H7 (cell line): ENCODE measurements around the gene PYGM. TPM values are rescaled to one million over a fixed set of nuclear protein-coding genes. Genes with fewer than 3 reads are reported as not detected.

Experiments
- DNase-seq: peaks from one replicate; pipeline ENCODE4 v3.0.0; 2012
- H3K27me3 ChIP-seq: 2 replicates; pipeline ENCODE4 v1.6.0; 2011; ENCODE audit warnings: mild to moderate bottlenecking, low read length; ENCODE audit not compliant: control insufficient read depth, insufficient read depth
- H3K36me3 ChIP-seq: replicated peaks from 2 replicates; pipeline ENCODE4 v1.5.1; 2011; ENCODE audit warnings: low read length; ENCODE audit not compliant: control insufficient read depth, insufficient read depth
- H3K4me3 ChIP-seq: 2 replicates; pipeline ENCODE4 v1.5.1; 2011; ENCODE audit warnings: low read depth, mild to moderate bottlenecking, control low read depth, low read length, moderate library complexity; ENCODE audit not compliant: insufficient read depth
- total RNA-seq: library from RNA; depleted of rRNA; stranded (reverse); fragments of >200 nt; shearing (Covaris generic); gene quantifications from 2 replicates; pipeline ENCODE4 v1.2.3, GENCODE V29; 2014

The PYGM gene
- total RNA-seq, 1 experiment from 2014 or later: 2.9 TPM

DNA sequence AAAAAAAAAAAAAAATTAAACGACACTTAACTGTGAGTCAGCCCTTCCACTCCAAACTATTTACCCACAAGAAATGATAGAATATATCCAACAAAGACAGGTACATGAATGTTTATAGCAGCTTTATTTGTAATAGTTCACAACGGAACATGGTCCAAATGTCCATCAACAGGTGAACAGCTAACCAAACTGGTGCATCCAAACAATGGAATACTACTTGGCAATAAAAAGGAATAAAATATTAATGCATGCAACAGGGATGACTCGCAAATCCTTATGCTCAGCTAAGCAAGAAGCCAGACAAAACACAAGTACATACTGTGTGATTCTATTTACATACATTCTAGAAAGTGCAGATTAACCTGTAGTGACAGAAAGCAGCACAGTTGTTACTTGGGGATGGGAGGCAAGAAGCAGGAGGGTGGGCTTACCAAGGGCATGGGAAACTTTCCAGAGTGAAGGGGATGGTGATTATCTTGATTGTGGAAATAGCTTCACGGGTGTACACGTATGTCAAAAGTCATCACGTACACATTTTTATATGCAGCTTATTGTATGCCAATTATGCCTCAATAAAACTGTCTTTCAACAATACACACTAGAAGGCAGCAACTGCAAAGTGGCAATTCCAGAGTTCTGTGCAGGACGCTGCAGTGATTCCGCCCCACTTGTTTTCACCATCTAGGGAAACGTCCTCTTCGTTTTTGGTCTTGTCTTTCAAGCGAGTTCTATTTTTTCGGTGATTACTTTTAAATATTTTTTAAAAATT, 25.2 kb upstream of the PYGM start:
- no peak for DNase-seq
- no peaks in the 10 kb centered on the region; the same call in 1 of the 2 replicates for H3K36me3 ChIP-seq
- no peak overlapping the region for H3K4me3 ChIP-seq
- H3K27me3 ChIP-seq: no peaks in the 10 kb centered on the region

DNA sequence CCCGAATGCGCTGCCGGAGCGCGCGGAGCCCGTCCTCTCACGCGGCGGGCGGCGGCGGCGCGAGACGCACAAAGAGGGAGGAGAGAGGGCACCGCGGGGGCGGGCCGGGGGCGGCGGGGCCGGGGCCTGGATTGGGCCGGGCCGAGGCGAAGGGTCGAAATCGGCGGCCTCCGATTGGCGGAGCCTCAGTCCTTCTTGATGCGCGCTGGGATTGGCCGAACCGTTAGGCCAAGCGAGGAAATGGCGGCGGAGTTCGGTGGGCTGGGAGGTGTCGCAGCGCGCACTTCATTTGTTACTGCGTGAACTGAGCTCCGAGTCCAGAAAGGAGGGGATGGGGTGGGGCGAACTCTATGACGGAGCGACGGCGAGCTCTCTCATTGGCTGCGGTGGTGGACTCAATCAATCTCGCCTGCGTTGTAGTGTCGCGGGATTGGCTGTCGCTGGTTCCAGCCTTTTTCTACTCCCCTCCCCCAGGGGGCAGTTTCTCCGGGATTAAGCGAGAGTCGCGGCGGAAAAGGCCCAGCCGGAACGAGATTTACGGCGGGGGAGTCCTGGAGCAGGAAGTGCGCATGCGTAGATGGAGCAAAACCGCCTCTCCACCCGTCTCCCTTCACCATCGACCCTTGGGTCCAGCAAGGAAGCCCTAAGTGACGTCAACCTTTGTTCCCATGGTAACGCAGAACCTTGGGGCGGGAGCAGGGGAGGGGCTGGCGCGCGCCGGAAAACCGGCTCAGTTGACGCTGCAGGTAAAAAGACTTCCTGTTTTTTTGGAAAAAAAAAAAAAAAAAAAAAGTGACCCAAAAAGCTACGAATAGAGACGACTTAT, 18.9 kb upstream of the PYGM start, which contains the start of gene SF1:
TSS of gene SF1 (minus strand) at position 70 of the 826 bp plus-strand sequence. CDS start 150 bp downstream, outside the sequence.
- Histone ChIP-seq H3K27me3 (no peaks in the 10 kb centered on the region), H3K36me3 (peaks cover 29% of the 10 kb centered on the region), H3K4me3 (peak within 1 kb of the TSS; percentile 91)
- DNase-seq: peak; percentile 98

DNA sequence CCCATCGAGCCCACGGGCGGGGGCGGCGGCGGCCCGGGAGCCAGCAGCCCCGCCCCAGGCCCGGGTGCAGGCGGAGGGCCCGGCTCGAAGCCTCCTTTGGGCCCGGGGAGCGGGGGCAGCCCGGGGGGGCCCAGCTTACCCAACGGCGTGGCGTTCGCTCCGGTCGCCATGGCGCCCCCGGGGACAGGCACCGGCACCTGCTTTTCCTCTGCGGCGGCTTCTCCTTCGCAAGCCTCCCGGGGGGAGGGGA, 18.4 kb upstream of the PYGM start:
- Histone ChIP-seq H3K4me3 (peak overlapping the region; percentile 91), H3K36me3 (peaks cover 34% of the 10 kb centered on the region), H3K27me3 (no peaks in the 10 kb centered on the region)
- DNase-seq: no peak

DNA sequence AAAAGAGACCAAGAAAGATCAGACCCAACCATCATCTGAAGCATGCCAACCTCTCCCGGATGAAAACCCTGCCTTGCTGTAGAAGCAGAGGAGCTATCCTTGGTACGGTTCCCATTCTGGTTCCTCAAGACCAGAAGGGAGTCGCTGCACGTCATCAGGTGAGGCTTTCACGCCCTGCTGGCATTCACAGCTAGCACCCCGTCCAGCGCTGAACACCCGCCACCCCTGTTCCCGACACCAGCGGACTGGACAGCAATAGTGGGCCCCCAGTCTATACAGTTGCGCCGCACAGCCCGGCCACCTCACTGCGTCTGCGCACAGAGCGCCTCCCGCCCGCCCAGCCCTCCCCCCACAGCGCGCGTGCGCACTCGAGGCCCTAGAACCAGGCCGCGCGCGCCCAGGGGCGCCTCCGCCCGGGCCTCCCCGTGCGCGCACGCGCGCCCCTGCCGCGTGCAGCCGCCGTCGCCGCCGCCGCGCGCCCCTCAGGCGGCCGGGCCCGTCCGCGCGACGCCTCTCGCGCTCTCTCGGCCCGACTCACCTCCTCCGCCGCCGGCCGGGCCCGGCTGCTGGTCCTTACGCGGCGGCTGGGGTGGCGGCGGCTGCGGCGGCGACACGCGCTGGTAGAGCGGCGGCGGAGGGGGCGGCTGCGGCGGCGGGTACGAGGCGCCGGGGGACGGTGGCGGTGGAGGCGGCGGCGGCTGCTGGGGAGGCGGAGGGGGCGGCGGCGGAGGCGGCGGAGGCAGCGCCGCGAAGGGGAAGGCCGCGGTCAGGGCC, 17.9 kb upstream of the PYGM start:
- H3K4me3 ChIP-seq: peak overlapping the region; percentile 91
- peaks cover 39% of the 10 kb centered on the region for H3K36me3 ChIP-seq
- no peaks in the 10 kb centered on the region for H3K27me3 ChIP-seq
- peak; percentile 98 for DNase-seq

DNA sequence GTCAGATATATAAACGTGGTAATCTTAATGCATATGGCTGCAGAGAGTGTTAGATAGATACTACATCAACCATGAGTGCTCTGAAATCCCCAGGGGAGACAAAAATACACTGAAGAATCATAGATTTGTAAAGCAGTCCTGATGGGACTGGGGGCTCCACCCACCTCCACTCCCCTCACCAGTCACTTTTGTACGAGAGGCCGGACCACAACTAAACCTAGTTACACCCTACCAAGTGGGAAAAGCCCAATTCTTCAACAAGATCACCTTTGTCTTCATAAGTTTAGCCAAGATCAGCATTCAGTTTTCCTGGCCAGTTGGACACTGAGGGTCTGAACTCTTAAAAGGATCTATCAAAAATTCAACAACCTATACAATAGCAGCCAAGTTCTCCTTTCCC, 17.1 kb upstream of the PYGM start:
- DNase-seq: no peak
- no peaks in the 10 kb centered on the region for H3K27me3 ChIP-seq
- peak overlapping the region; percentile 91 for H3K4me3 ChIP-seq
- peaks cover 44% of the 10 kb centered on the region for H3K36me3 ChIP-seq

DNA sequence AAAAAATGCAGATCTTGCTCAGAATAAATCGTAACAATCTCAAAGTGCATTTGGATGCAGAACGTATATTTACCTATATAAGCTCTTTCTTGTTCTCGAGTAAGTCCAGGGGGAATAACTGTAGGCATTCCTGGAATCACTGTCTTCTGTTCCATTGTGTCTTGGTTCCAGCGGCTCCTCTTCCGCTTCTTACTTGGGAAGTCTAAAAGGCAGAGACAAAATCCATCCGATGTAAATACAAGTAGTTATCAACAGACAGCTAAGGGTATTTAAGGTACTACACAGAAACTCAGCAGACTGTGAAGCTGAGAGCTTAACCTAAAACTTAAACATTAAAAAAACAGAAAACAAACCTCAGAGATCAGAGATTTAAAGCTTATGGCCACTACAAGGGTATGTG, 16.7 kb upstream of the PYGM start:
- no peak overlapping the region for H3K4me3 ChIP-seq
- DNase-seq: no peak
- H3K27me3 ChIP-seq: no peaks in the 10 kb centered on the region
- H3K36me3 ChIP-seq: peaks cover 47% of the 10 kb centered on the region

DNA sequence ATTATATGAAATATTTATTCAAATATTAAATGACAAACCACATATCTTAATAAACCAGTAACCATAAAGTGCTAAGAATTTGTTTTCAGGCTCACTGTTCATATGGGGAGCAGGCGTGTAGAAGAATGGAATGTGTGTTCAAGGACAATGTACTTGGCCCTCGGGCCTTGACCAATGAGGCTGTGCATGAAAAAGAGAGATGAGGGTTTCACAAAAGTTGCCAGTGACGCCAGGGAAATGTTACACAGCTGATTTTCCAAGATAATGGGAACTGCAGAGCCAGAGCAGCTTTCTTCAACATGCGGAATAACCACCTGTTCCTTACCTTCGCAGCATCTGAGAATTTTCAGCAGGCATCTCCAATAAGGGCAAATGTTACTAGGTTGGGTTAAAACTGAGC, 14.4 kb upstream of the PYGM start:
- Histone ChIP-seq H3K27me3 (no peaks in the 10 kb centered on the region), H3K36me3 (peaks cover 70% of the 10 kb centered on the region), H3K4me3 (no peak overlapping the region)
- no peak for DNase-seq

DNA sequence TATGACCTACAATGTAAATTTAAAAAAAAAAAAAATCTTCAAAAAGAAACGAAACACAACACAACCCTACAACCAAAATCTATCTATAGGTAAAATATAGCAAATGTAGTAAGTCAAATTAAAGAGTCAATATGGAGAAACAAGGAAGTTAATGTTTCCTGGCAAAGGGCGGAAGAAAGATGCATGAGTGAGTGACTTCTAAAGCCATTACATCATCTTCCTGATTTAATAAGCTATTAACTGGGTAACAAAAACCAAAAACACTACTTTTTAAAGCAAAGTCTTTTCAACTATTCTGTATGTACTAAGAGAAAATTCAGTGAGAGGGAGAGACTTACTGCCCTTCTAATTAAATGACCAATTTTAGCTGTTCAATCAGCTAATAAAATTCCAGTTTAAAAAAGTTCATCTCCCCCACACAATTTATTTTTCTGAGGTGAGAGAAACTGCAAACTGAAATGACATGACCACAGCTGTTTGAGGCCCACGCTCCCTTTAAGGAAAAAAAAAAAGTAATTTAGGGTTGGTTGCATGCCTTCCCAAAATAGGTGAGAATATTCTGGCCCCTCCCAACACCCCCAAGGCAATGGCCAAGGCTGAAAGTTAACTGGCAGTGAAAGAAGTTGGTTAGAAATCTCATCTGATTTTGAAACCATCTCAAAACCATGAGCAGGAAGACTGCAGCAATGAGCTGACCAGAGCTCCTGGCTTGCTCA, 12.7 kb upstream of the PYGM start:
- no peaks in the 10 kb centered on the region for H3K27me3 ChIP-seq
- no peak overlapping the region for H3K4me3 ChIP-seq
- no peak for DNase-seq
- peaks cover 86% of the 10 kb centered on the region for H3K36me3 ChIP-seq

DNA sequence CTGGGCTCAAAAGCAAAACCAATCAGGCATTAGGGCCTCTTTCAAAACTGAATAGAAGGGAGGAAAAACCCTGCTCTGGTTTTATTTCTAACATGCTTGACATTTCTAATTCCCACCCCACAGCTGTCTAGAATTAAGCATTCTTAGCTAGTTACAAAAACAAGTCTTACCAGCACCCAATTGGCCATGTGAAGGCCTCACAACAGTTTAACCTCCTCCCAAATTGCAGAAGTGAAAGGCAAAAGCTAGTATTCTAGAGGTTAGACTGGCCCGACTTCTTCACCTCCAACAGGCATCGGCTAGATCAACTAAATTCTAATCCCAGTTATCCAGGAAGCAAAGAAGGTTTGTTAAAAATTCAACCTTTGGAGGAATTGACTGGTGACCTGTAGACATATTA, 12.1 kb upstream of the PYGM start:
- no peak for DNase-seq
- Histone ChIP-seq H3K4me3 (no peak overlapping the region), H3K27me3 (no peaks in the 10 kb centered on the region), H3K36me3 (peaks cover 89% of the 10 kb centered on the region)

DNA sequence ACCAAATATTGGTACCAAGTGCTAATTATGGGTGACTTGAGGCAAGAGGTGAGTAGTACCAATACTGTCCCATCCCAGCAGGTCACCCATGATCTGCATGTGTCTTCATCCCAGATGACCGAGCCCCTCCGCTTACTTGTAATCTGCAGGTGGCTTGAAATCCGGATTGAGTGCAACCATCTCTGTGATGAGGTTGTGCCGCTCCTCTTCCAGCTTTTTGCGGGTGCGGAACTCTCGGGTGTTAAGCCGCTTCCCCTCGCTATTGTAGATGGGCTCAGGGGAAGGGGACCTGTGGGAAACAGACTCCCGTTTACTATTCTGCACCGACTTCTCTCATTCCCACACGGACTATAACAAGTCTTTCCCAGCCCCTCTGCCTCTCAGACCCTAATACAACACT, 10.3 kb upstream of the PYGM start:
- no peak overlapping the region for H3K4me3 ChIP-seq
- peaks cover 79% of the 10 kb centered on the region for H3K36me3 ChIP-seq
- DNase-seq: no peak
- H3K27me3 ChIP-seq: no peaks in the 10 kb centered on the region

DNA sequence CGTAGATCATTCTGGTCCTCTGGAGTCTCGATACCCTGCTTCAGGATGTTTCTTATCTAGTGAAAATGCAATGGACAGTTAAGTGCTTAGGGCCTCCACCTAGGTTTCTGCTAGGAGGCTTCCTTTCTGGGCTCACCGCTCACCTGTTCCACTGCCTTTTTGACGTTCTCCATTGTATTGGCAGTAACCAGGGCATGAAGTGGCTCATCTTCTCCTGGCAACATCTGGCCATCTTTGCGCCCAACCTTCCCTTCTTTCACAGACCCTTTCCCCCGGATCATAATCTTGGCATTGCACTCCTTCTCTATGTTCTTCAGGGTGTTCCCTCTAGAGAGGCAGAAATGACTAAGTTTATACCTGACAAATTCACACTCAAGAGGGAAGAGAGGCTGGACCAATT, 9.5 kb upstream of the PYGM start:
- no peak overlapping the region for H3K4me3 ChIP-seq
- H3K27me3 ChIP-seq: no peaks in the 10 kb centered on the region
- no peak for DNase-seq
- peaks cover 81% of the 10 kb centered on the region for H3K36me3 ChIP-seq

DNA sequence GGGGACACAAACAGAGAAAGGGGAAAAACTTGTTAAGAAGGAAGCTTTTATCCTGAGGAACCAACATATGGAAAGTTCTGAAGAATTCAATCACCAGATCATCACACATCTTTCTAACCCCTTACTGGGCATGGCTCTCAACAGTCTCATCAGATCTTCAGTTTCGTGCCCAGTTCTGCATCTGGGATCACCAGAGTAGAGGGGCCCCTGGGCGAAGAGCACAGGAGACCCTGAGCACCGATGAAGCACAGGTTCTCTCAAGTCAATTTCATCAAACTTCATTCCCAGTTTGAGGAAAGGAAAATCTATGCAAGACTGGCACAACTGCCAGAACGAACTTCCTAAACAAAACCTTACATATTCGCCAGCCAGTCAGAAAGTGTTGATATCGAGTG, 8.5 kb upstream of the PYGM start:
- no peak for DNase-seq
- Histone ChIP-seq H3K4me3 (no peak overlapping the region), H3K27me3 (no peaks in the 10 kb centered on the region), H3K36me3 (peaks cover 76% of the 10 kb centered on the region)

DNA sequence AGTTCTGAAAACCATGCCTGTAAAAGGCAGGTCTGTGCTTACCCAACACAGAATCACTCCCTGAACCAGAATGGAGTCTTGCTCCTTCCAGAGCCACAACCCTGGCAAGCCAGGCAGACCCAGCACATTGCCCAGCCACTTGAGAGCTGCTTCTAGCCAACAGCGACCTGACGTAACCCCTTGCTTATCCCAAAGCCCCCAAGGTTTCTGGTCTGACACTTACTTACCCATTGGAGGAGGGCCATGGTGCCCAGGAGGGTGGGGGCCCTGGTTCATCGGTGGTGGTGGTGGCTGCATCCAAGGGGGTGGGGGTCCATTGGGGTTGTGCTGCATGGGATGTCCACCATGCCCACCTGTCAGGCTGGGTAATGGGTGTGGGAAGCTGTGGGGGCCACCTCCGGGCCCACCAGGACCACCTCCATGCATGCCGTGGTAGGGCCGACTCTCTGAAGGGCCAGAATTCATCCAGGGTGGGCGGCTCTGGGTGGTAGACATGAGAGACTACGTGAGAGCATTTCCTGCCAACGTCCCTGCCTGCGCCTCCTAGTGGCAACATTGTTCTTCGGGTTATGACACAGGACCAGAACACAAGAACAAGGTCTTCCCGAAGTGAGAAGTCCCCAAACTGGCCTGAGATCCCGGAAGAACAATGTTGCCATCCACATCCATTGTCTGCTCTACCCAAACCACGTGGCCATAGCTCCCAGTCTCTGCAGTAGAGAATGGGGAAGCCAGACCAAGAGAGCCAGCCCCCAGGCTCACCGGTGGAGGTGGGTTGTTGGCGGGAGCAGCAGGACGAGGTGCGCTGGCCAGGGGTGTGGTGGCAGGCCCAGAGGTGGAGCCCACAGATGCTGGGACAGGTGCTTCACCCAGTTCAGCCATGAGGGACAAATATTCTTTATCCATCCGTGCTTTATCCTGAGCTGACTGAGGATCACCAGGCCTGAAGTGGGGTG, 7.8 kb upstream of the PYGM start:
- no peaks in the 10 kb centered on the region for H3K27me3 ChIP-seq
- peaks cover 69% of the 10 kb centered on the region for H3K36me3 ChIP-seq
- peak; percentile 82 for DNase-seq
- H3K4me3 ChIP-seq: no peak overlapping the region
